ENCODE data around the gene ARHGAP20. TPM values are rescaled to one million over a fixed set of nuclear protein-coding genes. Genes with fewer than 3 reads are reported as not detected.
A peak's percentile ranks its signal among the peaks of the same experiment; 100 is the strongest.

The ARHGAP20 gene
- polyA plus RNA-seq, 6 donors from 2014 or later, result 0.05 to 0.63 (median 0.36) TPM

DNA sequence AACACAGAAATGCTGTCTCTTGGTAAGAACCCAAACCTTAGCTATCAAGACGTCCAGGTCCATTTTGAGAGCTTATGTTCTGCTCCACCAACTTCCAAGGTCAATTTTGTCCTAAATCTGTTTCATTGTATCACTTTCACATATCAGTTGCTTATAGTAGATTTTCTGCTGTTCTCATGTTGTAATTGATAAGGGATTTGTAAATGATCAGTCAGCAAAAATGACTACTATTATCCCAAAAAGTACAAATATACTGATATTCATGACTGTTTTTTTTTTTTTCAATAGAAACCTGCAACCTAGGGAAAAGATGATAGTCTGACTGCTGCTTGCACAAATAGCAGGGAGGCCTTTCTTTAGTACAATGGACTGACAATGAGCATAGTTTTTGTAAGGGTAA is 128.1 kb downstream of the ARHGAP20 start:
- Mint-ChIP-seq H3K4me1 (no peaks in the 10 kb centered on the region), H3K27me3 (no peaks in the 10 kb centered on the region), H3K9me3 (no peaks in the 10 kb centered on the region), H3K27ac (no peak overlapping the region), H3K36me3 (peaks cover 13 to 18% of the 10 kb centered on the region in 2 donors), H3K4me3 (no peak overlapping the region)
- no peak for ATAC-seq (ENCODE audit: low read depth in 2 of 2)
- DNase-seq, result no peak

DNA sequence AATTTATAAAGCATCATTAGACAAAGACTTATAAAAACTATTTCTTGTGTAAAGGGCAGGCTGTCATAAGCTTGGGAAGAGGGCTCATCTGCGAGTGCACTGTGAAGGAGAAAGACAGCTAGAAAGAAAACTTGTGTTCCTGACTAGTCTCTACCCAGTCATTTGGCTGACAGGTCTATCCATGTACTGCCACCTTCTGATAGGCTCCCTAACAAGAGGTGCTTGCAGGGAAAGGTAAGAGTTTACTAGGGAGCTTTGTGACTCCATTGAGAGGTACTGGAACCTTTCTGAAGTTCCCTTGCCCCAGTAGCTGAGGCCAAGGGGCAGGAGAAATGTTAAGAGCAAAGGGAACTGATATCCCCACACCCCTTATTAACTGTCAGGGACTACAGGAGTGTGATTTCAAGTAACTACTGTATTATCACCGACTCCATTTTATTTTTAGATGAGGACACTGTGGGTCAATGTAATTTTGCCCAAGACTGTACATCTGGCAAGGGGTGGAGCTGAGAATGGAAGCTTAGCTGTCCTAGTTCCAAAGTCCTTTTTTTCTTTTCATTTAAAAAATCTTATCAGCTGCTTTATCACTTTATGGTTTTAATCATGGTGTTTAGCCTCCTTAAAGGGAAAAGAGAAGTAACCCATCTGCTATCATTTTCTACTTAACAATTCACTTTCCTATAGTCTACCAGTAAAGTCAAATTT is 129.4 kb downstream of the ARHGAP20 start:
- Mint-ChIP-seq H3K27me3 (no peaks in the 10 kb centered on the region), H3K4me1 (no peaks in the 10 kb centered on the region), H3K9me3 (no peaks in the 10 kb centered on the region), H3K36me3 (peaks cover 13 to 18% of the 10 kb centered on the region in 2 donors), H3K4me3 (no peak overlapping the region), H3K27ac (no peak overlapping the region)
- no peak for ATAC-seq (ENCODE audit: low read depth in 2 of 2)
- no peak for DNase-seq

DNA sequence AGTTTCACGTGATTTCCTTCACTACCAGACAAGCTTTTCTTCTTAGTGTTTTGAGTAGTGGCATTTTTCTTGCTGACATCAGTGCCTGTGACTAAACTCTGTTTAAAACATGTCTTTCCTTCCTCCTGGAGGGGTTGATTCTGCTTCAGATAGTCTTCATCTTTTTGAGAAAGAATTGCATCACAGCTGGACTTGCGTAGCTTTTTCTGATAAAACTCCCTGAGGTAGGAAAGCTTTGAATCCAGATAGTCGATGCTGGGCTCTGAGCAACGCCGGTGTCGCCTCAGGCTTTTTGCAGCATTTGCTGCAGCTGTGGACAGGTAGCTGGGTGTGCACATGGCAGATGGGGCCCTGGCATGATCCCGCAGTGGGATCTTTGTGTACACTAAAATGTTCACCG is 131.7 kb downstream of the ARHGAP20 start:
- no peaks in the 10 kb centered on the region for H3K9me3 Mint-ChIP-seq
- ATAC-seq (ENCODE audit: low read depth in 2 of 2), result no peak

DNA sequence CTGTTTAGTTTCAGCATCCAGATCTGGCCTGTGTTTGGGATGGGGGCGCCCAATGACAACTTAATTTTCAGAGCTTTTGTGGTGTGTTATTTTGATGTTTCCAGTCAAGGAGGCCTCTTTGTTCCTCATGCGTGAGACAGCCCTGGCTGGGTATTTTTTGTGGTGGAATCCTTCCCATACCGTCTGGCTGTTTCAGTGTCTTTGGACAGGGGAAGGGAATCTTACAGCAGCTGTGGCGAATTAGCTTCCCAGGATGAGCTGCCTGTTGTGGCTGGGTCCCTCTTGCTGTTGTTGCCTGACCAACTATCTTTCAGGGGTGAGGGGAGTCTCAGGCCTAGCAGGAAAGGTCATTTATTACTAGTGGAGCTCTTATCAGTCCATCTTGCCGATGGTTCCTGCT is 138.8 kb downstream of the ARHGAP20 start:
- Mint-ChIP-seq H3K36me3 (peaks cover 0 to 8% of the 10 kb centered on the region in 2 donors), H3K27ac (peak overlapping the region in 1 of 6 donors; percentile 6), H3K4me3 (no peak overlapping the region), H3K27me3 (peaks cover 9 to 30% (median 12%) of the 10 kb centered on the region in 3 donors), H3K4me1 (no peaks in the 10 kb centered on the region), H3K9me3 (no peaks in the 10 kb centered on the region)
- ATAC-seq (ENCODE audit: low read depth in 2 of 2) (no peak), DNase-seq (no peak)

More for the DNA sequence above, 131.7 kb downstream of the ARHGAP20 start:
- Mint-ChIP-seq H3K4me3 (no peak overlapping the region), H3K4me1 (no peaks in the 10 kb centered on the region), H3K27me3 (no peaks in the 10 kb centered on the region), H3K27ac (no peak overlapping the region), H3K36me3 (peaks cover 13 to 18% of the 10 kb centered on the region in 2 donors)
- DNase-seq, result no peak

DNA sequence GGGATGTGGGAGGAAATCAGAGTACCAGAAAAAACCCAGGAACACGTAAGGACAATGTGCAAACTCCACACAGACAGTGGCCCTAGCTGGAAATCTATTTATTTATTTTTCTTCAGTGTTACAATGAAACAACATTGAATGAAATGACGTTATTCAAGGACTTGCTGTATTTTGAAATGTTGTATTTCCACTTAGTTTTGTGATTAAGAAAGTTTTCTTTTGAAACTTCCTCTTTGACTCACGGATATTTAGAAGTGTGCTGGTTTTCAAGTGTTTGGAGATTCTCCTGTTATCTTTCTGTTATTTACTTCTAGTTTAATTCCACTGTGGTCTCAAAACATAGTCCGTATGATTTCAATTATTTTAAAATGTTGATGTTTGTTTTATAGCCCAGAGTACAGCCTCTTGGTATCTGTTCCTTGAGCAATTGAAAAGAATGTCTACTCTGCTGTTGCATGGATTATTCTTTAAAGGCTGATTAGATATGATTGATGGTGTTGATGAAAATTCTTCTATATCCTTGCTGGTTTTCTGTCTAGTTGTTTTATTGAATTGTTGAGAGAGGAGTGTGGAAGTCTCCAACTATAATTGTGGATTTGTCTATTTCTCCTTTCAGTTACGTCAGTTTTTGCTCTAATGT is 141.0 kb downstream of the ARHGAP20 start:
- H3K36me3 Mint-ChIP-seq, result peaks cover 0 to 8% of the 10 kb centered on the region in 2 donors
- H3K4me1 Mint-ChIP-seq, result no peaks in the 10 kb centered on the region
- no peak for ATAC-seq (ENCODE audit: low read depth in 2 of 2)
- no peak for DNase-seq
- H3K27ac Mint-ChIP-seq, result no peak overlapping the region
- H3K9me3 Mint-ChIP-seq, result no peaks in the 10 kb centered on the region
- H3K4me3 Mint-ChIP-seq, result no peak overlapping the region
- H3K27me3 Mint-ChIP-seq, result peaks cover 12 to 30% (median 14%) of the 10 kb centered on the region in 3 donors

DNA sequence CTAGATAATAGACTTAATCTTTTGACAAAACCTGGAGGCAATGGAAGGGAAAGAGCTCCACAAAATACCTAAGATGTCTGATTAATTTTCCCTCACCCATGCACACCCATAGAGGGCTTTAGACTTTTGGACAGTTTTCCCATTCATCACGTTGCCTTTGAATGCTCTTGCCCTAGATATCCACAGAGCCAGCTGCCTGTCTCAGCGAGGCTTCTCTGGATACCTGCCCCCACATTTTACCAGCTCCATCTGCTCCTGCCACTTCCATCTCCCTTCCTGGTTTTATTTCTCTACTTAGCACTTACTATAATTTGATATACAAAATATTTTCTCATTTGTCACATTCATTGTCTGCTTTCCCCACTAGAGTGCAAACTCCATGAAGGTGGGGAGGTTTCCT is 145.7 kb downstream of the ARHGAP20 start:
- Mint-ChIP-seq H3K36me3 (no peaks in the 10 kb centered on the region), H3K4me3 (no peak overlapping the region), H3K9me3 (no peaks in the 10 kb centered on the region), H3K4me1 (no peaks in the 10 kb centered on the region), H3K27me3 (peaks cover 8 to 19% (median 8%) of the 10 kb centered on the region in 3 donors), H3K27ac (no peak overlapping the region)
- no peak for ATAC-seq (ENCODE audit: low read depth in 2 of 2)
- no peak for DNase-seq

DNA sequence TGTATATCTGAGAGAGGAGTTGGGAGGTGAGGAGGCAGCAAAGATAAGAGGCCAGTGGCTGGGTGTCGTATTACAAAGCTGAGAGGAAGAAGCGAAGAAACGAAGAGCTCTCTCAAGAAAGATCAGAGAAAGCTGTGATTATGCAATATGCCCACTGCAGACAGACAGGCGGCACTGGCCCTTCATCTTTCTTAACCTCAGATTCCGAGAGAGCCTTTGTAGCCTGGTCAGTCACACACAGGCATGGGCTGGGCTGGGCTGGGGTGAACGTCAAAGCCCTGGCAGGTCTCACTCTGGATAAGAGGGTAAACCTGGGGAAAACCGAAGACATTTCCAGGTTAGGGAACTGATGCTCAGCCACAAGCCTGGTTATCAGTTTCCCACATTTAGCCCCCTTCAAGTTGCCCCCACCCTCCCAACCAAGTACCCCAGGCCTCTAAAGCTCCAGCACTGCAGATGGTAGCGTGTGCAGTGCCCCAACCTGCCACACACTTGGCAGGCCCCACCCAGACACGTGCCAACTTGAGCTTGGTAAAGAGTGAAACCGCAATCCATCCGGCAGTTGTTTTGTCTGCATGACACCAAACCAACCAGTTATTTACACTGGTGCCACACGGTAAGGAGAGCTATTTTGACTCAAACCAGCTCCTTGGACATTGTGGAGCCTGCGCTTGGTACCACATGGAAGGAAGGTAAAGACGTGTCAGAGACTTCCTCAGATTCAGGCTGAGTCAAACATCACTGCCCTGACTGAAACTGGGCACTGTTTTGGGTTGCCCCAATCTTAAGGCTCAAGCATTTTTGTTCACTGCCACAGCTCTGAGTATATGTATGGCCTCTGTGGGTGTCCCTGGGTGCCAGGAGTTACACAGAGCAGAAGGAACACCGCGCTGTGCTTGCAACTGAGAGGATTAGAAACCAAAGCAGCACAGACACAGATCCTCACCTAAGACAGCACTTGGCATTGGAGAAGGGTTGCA is 146.6 kb downstream of the ARHGAP20 start:
- no peak for DNase-seq
- ATAC-seq (ENCODE audit: low read depth in 2 of 2), result no peak
- no peaks in the 10 kb centered on the region for H3K36me3 Mint-ChIP-seq
- H3K27ac Mint-ChIP-seq, result no peak overlapping the region
- no peak overlapping the region for H3K4me3 Mint-ChIP-seq
- H3K4me1 Mint-ChIP-seq, result no peaks in the 10 kb centered on the region
- H3K9me3 Mint-ChIP-seq, result no peaks in the 10 kb centered on the region
- peaks cover 11 to 24% (median 16%) of the 10 kb centered on the region in 3 donors for H3K27me3 Mint-ChIP-seq

DNA sequence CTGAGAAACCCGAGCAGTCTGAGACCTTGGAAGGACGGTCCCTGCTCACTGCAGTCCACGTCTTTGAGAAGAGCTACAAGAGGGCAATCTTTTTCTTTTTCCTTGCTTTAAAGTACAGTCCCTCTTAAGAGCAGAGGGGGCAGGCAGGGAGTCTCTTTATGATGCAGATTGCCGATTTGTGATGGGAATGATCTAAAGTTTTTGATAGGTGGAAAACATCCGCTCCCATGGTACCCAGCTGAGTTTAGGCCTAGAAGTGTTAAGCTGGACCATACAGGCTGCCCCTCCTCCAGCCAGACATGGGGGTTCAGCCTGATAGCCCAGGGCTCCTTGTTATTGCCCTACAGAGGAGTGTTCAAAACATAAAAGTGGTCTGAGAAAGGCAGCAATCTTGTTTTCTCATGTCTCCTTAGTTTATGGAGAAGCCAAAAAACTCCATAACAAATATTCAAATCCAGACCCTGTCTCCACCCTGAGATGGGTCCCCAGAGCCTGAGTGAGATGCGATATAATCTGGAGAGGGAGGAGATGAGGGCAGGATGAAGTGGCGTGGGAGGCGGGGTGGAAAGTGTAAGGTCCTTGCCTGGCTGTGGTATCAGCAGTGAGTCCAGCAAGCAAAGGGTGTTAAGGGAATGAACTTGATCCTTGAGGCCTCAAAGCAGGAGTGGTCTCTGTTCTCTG is 147.4 kb downstream of the ARHGAP20 start:
- Mint-ChIP-seq H3K9me3 (no peaks in the 10 kb centered on the region), H3K36me3 (no peaks in the 10 kb centered on the region)

DNA sequence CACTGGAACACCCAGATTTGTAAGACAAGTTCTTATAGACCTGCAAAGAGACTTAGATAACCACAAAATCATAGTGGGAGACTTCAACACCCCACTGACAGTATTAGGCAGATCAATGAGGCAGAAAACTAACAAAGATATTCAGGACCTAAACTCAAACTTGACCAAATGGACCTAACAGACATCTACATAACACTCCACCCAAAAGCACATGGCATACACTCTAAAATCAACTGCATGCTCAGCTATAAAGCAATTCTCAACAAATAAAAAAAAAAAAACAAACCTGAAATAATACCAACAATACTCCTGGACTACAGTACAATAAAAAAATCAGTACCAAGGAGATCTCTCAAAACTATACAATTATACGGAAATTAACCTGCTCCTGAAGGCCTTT is 167.5 kb downstream of the ARHGAP20 start:
- ATAC-seq (ENCODE audit: low read depth in 2 of 2) (no peak), DNase-seq (no peak)
- Mint-ChIP-seq H3K9me3 (peaks cover 0 to 28% (median 15%) of the 10 kb centered on the region in 7 donors), H3K27ac (no peak overlapping the region), H3K36me3 (peaks cover 0 to 4% of the 10 kb centered on the region in 2 donors), H3K4me3 (no peak overlapping the region), H3K27me3 (peaks cover 4 to 36% (median 18%) of the 10 kb centered on the region in 3 donors), H3K4me1 (no peaks in the 10 kb centered on the region)

More for the DNA sequence above, 147.4 kb downstream of the ARHGAP20 start:
- DNase-seq (no peak), ATAC-seq (ENCODE audit: low read depth in 2 of 2) (no peak)
- no peak overlapping the region for H3K4me3 Mint-ChIP-seq
- H3K4me1 Mint-ChIP-seq, result no peaks in the 10 kb centered on the region
- peaks cover 19 to 31% (median 24%) of the 10 kb centered on the region in 3 donors for H3K27me3 Mint-ChIP-seq
- no peak overlapping the region for H3K27ac Mint-ChIP-seq

DNA sequence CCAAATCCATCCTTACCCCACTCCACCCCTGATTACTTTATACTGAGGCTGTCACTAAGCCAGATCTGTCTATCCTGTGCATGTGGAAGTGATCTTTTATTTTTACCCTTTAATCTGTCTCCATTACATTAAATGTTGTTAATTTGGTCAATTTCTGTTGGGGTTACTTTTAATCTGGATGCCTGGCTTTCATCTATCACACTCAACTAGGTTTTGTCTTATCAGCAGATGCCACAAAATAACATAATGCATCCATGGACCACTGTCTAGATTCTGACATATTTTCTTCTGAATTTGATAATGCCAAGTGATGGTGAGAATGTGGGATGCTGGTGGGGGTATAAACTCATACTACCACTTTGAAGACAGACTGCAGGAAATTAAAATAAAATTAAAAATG is 174.1 kb downstream of the ARHGAP20 start:
- H3K4me3 Mint-ChIP-seq, result no peak overlapping the region
- peaks cover 0 to 36% (median 34%) of the 10 kb centered on the region in 3 donors for H3K27me3 Mint-ChIP-seq
- ATAC-seq (ENCODE audit: low read depth in 2 of 2), result no peak
- peaks cover 0 to 5% (median 2%) of the 10 kb centered on the region in 7 donors for H3K9me3 Mint-ChIP-seq
- H3K27ac Mint-ChIP-seq, result no peak overlapping the region
- H3K4me1 Mint-ChIP-seq, result peaks cover 0 to 4% (median 0%) of the 10 kb centered on the region in 3 donors
- no peak for DNase-seq
- H3K36me3 Mint-ChIP-seq, result no peaks in the 10 kb centered on the region

DNA sequence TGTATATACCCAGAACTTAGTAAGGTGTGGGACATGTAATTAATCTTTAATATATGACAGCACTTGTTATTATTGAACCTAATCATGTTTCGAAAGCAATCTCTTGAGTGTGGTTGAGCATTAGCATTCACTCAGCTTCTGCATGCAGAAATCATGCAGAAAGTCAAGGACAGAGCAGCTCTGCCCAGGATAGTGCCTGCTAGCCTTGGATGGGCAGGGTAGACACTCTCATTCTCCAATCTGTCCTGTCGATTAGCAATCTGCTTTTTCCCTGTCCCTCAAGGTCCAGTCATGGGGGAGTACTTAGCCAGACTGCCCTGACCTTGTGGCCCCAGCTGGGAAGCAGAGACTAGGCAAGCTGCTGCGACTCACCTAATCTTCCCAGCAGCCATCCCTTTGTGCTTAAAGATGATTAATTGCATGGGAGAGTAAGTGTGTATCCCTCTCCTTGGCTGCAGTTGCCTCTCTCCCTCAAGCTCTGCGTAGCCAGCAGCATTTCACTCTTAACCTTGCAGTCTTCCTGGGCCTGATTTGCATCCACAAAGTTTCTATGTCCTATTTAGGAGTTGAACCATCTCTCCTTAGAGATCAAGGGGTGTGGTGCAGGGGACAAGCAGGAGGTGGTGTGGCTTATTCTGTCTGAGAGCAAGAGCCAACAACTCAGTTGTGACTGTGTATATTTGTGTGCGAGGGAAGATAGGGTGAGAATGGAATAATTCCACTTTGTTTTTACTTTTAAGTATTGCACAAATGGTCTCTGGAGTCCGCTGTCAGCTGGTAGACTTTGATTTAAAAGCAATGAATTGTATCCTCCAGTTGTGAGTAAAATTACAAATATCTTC is 181.1 kb downstream of the ARHGAP20 start:
- no peak for ATAC-seq (ENCODE audit: low read depth in 2 of 2)
- Mint-ChIP-seq H3K4me1 (peaks cover 0 to 4% (median 0%) of the 10 kb centered on the region in 3 donors), H3K27ac (no peak overlapping the region), H3K9me3 (peaks cover 12 to 23% (median 15%) of the 10 kb centered on the region in 7 donors), H3K4me3 (no peak overlapping the region), H3K36me3 (peaks cover 0 to 18% of the 10 kb centered on the region in 2 donors), H3K27me3 (peaks cover 0 to 14% (median 9%) of the 10 kb centered on the region in 3 donors)
- DNase-seq, result no peak

DNA sequence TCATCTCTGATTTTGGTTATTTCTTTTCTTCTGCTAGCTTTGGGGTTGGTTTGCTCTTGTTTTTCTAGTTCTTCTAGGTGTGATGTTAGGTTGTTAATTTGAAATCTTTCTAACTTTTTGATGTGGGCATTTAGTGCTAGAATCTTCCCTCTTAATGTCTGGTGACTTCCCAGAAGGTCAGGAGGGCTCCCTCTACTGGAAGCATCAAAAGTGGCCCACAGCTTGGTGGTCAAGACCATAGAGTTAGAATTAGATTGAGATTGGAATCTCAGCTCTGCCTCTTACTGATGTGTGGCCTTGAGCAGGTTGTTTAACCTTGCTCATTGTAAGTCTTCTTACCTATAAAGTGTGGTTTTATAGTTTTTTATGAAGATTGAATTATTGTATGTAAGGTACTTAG is 183.2 kb downstream of the ARHGAP20 start:
- H3K36me3 Mint-ChIP-seq, result peaks cover 0 to 18% of the 10 kb centered on the region in 2 donors
- no peaks in the 10 kb centered on the region for H3K4me1 Mint-ChIP-seq
- peaks cover 0 to 4% (median 0%) of the 10 kb centered on the region in 3 donors for H3K27me3 Mint-ChIP-seq
- ATAC-seq (ENCODE audit: low read depth in 2 of 2), result no peak
- no peak for DNase-seq
- peaks cover 11 to 21% (median 14%) of the 10 kb centered on the region in 7 donors for H3K9me3 Mint-ChIP-seq
- no peak overlapping the region for H3K4me3 Mint-ChIP-seq
- peak overlapping the region in 1 of 6 donors; percentile 88 for H3K27ac Mint-ChIP-seq
